ENCODE data around the gene LCA5L. TPM values are rescaled to one million over a fixed set of nuclear protein-coding genes. Genes with fewer than 3 reads are reported as not detected.

LCA5L gene
- total RNA-seq, 1 experiment from 2014 or later = 0.46 TPM

GRCh38 chr21:39479814-39480182, 34.2 kb upstream of the LCA5L start:
- H3K4me3 Mint-ChIP-seq = no peak overlapping the region

More at GRCh38 chr21:39479814-39480182, 34.2 kb upstream of the LCA5L start:
- no peaks in the 10 kb centered on the region for H3K9me3 Mint-ChIP-seq
- H3K79me2 ChIP-seq (ENCODE audit: insufficient read depth, low read length) = no peaks in the 10 kb centered on the region
- H4K91ac ChIP-seq (ENCODE audit: insufficient read length, low read depth, low read length) = no peak overlapping the region
- no peak overlapping the region for H2BK12ac ChIP-seq (ENCODE audit: insufficient read length, low read depth, low read length)
- H3K4me1 Mint-ChIP-seq = peaks cover 10 to 15% of the 10 kb centered on the region in 2 experiments
- H4K5ac ChIP-seq (ENCODE audit: insufficient read length, low read depth, low read length) = no peak overlapping the region
- no peak overlapping the region for H2BK20ac ChIP-seq (ENCODE audit: low read depth, low read length, poor library complexity, severe bottlenecking)
- no peak overlapping the region for H3K27ac ChIP-seq (ENCODE audit: insufficient read length, low read depth, low read length)
- H3K79me1 ChIP-seq (ENCODE audit: insufficient read depth, low read depth, low read length, poor library complexity, severe bottlenecking) = no peaks in the 10 kb centered on the region
- H2BK5ac ChIP-seq (ENCODE audit: insufficient read length, low read length) = no peak overlapping the region
- no peak overlapping the region for H3K56ac ChIP-seq (ENCODE audit: insufficient read length, low read depth, low read length)
- H3K4me1 ChIP-seq (ENCODE audit: insufficient read depth, low read length) = no peaks in the 10 kb centered on the region
- H3K14ac ChIP-seq (ENCODE audit: insufficient read depth, low read length) = no peak overlapping the region
- peaks cover 0 to 5% (median 2%) of the 10 kb centered on the region in 3 experiments; a peak in 3 of 7 replicates for H3K36me3 Mint-ChIP-seq (ENCODE audit: insufficient read depth in 1 of 3, low read depth in 3 of 3)
- no peak overlapping the region for H3K27ac Mint-ChIP-seq
- no peak overlapping the region for H2AFZ ChIP-seq (ENCODE audit: low read length)
- no peak overlapping the region for H3T11ph ChIP-seq (ENCODE audit: low read length)
- H3K9ac ChIP-seq (ENCODE audit: extremely low read depth, insufficient read length, low read length) = no peak overlapping the region
- H3K9me3 ChIP-seq (ENCODE audit: control insufficient read depth, low read depth, low read length) = no peaks in the 10 kb centered on the region
- H2BK120ac ChIP-seq (ENCODE audit: low read depth, low read length, poor library complexity, severe bottlenecking) = no peak overlapping the region
- no peak overlapping the region for H3K23ac ChIP-seq (ENCODE audit: insufficient read length, low read depth, low read length)
- no peak for DNase-seq
- H4K20me1 ChIP-seq (ENCODE audit: control insufficient read depth, insufficient read depth, insufficient read length) = no peaks in the 10 kb centered on the region
- TF ChIP-seq CTCF (conservative IDR thresholded peaks at IDR 0.05) = no peak
- H4K8ac ChIP-seq (replicated peaks; ENCODE audit: insufficient read length, low read depth, low read length) = no peak overlapping the region
- no peaks in the 10 kb centered on the region for H3K27me3 ChIP-seq (ENCODE audit: insufficient read depth, low read length)
- no peak overlapping the region for H2BK15ac ChIP-seq (ENCODE audit: low read depth, low read length)
- no CpG with 5 or more reads among the region's 2 CpGs for WGBS (ENCODE audit: extremely low coverage, insufficient read length, low lambda C conversion rate)
- H3K4me2 ChIP-seq (ENCODE audit: insufficient read depth, insufficient read length, low read length) = no peak overlapping the region
- no peak overlapping the region for H2AK5ac ChIP-seq (ENCODE audit: insufficient read length, low read length)
- no peak overlapping the region for H3K4ac ChIP-seq (ENCODE audit: low read depth, low read length)
- H3K23me2 ChIP-seq (ENCODE audit: insufficient read length, low read depth, low read length, poor library complexity, severe bottlenecking) = no peaks in the 10 kb centered on the region
- no peaks in the 10 kb centered on the region for H3K27me3 Mint-ChIP-seq (ENCODE audit: low read depth)
- H3K18ac ChIP-seq (ENCODE audit: insufficient read length, low read depth, low read length) = no peak overlapping the region

All from H9 (cell line).